Left lobe of liver (tissue), 2 donors: ENCODE data around the gene SHF. TPM values are rescaled to one million over a fixed set of nuclear protein-coding genes. Genes with fewer than 3 reads are reported as not detected.
"Not testable (repeated sequence)": the region's sequence is repeated elsewhere in the genome, so short reads cannot be mapped to it uniquely, and the experiment has no call there.

Source experiments
- ATAC-seq: fragments of 200-7000 bp; cut with Tn5 transposase; one replicate; pipeline ENCODE4 v1.9.1; 2020; ENCODE audit warnings: mild to moderate bottlenecking, moderate library complexity
- DNase-seq: peaks from one replicate; pipeline ENCODE4 v3.0.0-alpha.2; 2020; ENCODE audit warnings: low spot score
- total RNA-seq: library from RNA; stranded (reverse); gene quantifications from one replicate; pipeline ENCODE4 v1.2.1, GENCODE V29; 2021
- donor health status: DM: no; HTN: no; CAD: no; lungs with moderate emphysema.
- donor health status: DM: no; HTN: yes; CAD: no.

The SHF gene, protein sequence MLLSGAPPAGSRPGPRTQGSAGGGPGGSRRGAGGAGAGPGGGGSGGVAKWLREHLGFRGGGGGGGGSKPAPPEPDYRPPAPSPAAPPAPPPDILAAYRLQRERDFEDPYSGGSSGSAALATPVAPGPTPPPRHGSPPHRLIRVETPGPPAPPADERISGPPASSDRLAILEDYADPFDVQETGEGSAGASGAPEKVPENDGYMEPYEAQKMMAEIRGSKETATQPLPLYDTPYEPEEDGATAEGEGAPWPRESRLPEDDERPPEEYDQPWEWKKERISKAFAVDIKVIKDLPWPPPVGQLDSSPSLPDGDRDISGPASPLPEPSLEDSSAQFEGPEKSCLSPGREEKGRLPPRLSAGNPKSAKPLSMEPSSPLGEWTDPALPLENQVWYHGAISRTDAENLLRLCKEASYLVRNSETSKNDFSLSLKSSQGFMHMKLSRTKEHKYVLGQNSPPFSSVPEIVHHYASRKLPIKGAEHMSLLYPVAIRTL
- 18.4 TPM for total RNA-seq

DNA sequence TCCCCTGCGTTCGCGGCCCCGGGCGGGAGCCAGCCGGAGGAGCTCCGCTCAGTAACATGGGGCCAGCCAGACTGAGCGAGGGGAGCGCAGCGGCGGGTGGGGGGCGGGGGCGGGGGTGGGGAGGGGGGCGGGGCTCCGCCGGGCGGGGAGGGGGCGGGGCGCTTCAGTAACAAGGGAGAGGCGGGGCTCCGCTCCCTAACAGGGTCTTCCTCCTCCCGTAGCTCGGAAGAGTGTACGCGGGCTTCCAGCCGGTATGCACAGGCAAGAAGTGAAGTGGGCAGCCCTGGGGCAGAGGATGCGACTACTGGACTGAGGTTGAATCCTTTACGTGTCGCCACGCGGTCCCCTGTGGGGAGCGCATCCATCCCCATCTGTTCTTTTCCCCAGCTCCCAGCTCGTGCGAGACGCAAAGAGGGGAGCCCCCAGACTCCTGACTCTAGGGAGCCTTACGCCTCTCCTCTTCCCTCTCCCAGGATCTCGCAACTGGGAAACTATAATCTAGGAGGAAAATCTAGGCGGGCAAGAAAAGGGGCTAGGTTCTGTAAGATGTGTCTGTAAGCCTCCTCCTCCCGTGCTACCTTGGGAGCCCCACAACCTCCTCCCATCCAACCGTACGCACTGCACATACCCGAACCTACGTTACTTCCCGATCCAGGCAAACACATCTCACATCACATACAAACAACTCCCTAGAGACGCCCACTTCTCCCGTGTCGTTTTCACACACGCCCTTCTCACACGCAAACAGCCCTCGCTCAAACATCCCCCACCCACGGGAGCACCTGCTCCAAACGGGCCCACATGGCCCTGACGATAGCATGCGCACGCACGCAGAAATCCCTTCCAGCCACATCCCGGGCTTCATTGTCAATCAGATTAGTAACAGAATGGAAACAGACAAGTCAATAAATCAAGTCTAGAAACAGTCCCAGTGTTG lies at the start of gene SHF:
Gene SHF (minus strand): TSS at position 73 of the 937 bp plus-strand sequence. CDS start 15 bp downstream, at position 58.
- DNase-seq, result no peak
- peak; percentile 76 for ATAC-seq

DNA sequence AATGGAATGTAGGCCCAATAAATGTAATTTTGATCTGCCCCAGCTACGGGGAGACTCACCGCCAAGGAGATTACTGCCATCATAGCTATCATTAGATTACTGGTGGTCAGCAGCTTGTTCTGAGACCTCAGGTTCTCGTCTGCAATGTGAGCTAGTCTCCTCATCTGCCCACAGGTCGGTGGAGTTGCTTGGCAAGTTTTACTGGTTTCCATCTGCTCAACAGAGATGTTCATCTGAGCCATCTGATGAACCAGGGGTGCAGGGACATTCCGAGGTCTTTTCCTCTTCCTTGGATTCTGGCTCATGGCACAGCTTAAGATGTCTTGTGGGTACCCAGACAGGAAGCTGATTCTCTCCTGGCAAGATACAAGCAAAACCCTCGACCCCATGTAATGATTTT lies 49.0 kb upstream of the SHF start:
- not testable (repeated sequence) for ATAC-seq, DNase-seq

GRCh38 chr15:45234562-45235235 lies 46.9 kb upstream of the SHF start:
- DNase-seq (no peak), ATAC-seq (no peak)

- DNase-seq (no peak), ATAC-seq (no peak)
Observed at GRCh38 chr15:45231864-45232562, 44.2 kb upstream of the SHF start.

- no peak for DNase-seq
- ATAC-seq, result peak; percentile 59
Observed at GRCh38 chr15:45231132-45231531, 43.4 kb upstream of the SHF start.

DNA sequence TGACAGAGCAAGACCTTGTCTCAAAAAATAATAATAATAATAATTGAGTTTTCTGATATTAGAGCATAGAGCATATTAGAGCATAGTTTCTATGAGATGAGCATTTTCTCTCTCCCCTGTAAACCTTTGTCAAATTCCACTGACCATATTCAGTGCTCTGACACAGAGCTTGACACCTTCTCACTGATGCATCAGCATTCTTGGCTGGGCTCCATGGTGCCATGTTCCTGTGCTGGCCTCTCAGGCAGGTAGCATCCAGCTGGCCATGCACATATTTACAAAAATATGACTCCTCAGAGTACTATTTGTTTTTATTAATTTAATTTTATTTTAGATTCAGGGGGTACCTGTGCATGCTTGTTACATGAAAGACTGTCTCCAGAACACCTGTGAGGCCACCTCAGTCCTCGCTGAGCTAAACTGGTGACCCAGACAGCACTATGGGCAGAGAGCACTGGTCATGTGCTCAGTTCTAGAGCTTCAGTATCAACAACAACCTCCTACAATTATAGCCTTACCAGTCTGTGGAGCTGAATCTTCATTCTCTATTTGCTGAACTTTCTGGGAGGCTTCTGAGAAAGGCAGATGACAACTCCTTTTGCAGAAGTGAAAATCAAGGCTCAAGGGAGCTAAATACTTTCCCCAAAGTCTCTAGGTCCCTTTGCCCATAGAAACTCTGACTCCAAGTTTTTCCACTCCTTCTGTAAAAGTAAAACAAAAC lies 42.6 kb upstream of the SHF start:
- DNase-seq (no peak), ATAC-seq (no peak)

- ATAC-seq (no peak), DNase-seq (no peak)
Observed at GRCh38 chr15:45228931-45229330, 41.2 kb upstream of the SHF start.

DNA sequence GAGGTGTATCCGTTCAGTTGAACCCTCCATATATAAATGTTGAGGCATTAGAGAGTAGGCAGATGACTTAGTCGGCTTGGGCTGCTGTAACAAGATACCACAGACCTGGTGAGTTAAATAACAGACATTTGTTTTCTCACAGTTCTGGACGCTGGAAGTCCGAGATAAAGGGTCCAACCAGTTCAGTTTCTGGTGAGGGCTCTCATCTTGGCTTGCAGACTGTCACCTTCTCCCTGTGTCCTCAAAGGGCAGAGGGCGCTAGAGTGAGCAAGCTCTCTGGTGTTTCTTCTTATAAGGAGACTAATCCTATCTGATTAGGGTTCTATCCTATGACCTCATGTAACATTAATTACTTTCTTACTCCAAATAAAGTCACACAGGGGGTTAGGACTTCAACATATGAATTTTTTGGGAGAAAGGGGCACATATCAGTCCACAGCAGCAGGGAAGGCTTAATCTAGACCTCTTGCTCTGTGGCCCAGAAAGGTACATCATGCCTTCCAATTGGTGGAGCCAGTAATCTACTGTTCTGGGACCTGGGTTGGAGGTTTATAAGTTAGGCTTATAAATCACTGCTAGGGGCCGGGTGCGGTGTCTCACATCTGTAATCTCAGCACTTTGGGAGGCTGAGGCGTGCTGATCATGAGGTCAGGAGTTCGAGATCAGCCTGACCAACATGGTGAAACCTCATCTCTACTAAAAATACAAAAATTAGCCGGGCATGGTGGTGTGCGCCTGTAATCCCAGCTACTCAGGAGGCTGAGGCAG lies 37.9 kb upstream of the SHF start:
- ATAC-seq, result no peak
- DNase-seq, result no peak

DNA sequence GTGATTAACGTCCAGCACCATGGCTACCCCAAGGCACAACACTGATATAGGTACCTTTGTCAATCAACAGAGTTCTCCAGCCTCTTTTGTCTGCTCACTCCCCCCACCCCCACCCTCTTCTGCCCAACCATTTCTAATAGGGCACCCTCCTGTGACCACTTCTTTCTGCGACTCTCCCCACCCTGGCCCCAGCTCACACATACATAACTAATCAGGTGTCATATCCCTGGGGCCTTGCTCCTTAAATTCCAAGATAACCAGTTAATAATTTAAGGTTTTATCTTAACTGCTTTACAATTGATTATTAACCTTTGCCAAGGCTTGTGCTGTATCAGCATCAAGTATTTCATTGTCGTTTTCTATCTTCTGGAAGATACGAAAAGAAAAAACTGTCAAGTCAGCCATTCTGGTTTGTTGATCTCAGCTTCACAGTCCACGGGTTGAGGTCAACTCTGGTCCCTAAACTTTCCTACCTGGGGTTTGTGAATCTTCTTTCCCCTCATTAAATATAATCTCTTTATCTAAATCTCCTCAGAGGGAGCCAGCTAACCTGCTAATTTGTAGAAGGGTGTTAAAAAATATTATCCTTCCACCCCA lies 37.0 kb upstream of the SHF start:
- ATAC-seq (no peak), DNase-seq (no peak)

DNA sequence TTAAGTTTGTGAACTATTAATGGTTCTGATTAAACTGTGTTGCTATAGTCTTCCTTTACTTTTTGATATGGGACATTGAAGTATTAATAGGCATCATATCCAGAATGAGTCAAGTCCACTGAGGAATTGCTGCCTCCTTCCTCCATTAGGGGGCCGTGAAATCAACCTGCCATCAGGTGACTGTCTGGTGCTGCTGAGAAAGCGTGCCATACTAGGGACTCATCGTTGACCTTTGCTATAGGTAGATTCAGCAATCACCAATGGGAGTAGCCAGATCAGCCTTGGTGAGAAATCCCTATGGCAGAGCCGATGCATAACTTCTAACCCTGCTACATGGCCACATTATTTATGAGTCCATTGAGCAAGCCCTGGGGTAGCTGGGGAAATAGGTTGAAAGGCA lies 34.2 kb upstream of the SHF start:
- DNase-seq (no peak), ATAC-seq (no peak)

DNA sequence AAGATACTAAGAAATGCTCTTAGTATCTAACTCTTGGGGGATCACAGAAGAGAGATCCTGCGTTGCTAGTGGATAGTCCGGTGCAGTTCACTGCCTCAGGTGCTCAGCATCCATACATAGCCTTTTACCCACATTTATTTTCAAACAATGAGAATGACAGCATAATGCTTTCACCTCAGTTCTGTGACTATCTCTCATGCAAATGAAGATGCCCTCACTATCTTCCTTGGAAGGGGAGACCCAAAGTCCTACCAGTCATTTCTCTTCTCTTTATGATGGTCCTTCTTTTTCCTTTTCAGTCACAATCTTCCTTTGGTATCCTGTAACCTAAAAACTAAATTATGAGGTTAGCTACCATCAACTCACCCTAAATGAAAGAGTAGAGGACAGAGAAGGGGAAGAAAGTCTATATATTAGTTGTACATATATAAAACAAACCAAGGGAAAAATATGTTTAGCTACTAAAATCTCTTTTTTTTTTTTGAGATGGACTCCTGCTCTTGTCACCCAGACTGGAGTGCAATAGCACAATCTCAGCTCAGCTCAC lies 33.4 kb upstream of the SHF start:
- no peak for DNase-seq
- ATAC-seq, result no peak

GRCh38 chr15:45212493-45212892 lies 24.7 kb upstream of the SHF start:
- no peak for DNase-seq
- no peak for ATAC-seq

GRCh38 chr15:45205192-45205591 lies 17.4 kb upstream of the SHF start:
- peak; percentile 55 for DNase-seq
- peak; percentile 47 for ATAC-seq

DNA sequence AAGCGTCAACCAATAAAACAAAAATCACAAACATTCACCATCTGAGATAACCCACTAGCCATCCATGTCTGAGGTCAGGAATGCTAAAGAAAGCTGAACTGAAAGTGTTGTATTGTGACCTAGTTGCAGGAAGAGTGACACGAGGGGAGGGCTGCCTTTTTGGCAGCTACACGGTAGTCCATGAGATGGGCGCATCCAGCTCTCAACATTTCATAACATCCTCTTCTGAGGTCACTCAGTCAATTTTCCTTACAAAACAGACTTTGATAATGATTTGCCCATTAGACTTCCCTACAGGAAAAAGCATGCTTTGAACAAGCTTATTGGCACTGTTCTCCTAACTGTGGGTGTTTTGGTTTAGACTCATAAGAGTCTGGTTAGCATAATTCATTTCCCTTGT lies 15.4 kb upstream of the SHF start:
- DNase-seq, result peak; percentile 59
- ATAC-seq, result peak; percentile 4

GRCh38 chr15:45201869-45202268 lies 14.1 kb upstream of the SHF start:
- ATAC-seq, result no peak
- no peak for DNase-seq

GRCh38 chr15:45201557-45201859 lies 13.7 kb upstream of the SHF start:
- ATAC-seq (no peak), DNase-seq (no peak)

- peak; percentile 43 for ATAC-seq
- DNase-seq, result peak; percentile 79
Observed at GRCh38 chr15:45200799-45201556, 13.2 kb upstream of the SHF start.
